ENCODE measurements around the gene TMA7. TPM values are rescaled to one million over a fixed set of nuclear protein-coding genes. Genes with fewer than 3 reads are reported as not detected.
"Not testable (repeated sequence)": the region's sequence is repeated elsewhere in the genome, so short reads cannot be mapped to it uniquely, and the experiment has no call there.

The TMA7 gene
- total RNA-seq, 1 donor = 25.0 TPM

DNA sequence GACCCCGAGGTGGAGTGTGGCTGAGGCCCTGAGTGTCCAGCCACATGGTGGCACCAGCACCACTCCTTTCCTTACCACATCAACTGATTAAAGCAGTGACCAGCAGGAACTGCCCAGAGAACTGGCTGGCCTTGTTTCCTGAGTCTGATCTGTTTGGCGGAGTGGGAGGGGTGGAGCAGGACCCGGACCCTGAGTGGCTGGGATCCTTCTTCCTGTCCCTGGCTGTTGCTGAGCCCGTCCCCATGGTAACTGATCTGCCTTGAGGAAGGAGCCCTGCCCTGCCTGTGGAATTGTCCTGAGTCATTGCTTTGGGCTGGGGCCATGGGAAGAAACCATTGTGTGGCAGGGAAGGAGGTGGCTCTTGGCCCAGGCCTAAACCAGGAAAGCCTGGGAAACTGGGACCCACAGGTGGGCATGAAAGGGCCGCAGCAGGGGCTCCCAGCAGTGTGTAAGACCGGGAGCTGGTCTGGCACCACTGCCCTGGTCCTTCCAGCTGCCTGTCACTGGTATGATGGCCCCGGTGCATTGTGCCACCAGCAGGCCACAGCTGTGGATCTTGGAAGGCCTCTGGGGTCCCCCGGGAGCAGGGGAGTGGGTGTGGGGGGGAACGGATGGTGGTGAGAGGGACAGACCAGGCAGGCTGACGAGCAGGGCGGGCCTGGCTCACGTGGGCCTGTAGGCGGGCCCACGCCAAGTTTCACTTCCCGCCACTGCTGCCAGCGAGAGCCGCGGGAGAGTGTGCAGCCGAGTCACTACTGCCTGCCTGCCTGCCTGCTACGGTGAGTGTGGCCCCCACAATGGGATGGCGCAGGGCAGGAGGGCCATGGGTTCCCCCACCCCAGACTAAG lies 25.7 kb downstream of the TMA7 start:
- DNase-seq (ENCODE audit: low read depth in 2 of 3, low spot score in 2 of 3) = peak; percentile 44 to 93 (median 90)

DNA sequence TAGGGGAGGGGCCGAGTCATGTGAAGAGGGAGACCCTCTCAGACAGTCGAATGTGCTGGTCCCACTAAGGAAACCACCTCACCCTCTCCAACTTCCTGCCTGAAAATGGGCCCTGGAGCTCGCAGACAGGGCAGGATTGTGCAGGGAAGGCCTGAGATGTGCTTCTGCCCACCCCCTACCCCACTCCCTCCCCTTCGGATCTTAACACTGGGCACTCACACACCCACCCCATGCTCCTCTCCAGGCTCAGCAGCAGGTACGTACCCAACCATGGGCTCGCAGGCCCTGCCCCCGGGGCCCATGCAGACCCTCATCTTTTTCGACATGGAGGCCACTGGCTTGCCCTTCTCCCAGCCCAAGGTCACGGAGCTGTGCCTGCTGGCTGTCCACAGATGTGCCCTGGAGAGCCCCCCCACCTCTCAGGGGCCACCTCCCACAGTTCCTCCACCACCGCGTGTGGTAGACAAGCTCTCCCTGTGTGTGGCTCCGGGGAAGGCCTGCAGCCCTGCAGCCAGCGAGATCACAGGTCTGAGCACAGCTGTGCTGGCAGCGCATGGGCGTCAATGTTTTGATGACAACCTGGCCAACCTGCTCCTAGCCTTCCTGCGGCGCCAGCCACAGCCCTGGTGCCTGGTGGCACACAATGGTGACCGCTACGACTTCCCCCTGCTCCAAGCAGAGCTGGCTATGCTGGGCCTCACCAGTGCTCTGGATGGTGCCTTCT lies 26.5 kb downstream of the TMA7 start:
- peak in 1 of 3 donors; percentile 14 for DNase-seq (ENCODE audit: low read depth in 2 of 3, low spot score in 2 of 3)

DNA sequence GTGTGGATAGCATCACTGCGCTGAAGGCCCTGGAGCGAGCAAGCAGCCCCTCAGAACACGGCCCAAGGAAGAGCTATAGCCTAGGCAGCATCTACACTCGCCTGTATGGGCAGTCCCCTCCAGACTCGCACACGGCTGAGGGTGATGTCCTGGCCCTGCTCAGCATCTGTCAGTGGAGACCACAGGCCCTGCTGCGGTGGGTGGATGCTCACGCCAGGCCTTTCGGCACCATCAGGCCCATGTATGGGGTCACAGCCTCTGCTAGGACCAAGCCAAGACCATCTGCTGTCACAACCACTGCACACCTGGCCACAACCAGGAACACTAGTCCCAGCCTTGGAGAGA lies 27.0 kb downstream of the TMA7 start:
- DNase-seq (ENCODE audit: low read depth in 2 of 3, low spot score in 2 of 3) = no peak

DNA sequence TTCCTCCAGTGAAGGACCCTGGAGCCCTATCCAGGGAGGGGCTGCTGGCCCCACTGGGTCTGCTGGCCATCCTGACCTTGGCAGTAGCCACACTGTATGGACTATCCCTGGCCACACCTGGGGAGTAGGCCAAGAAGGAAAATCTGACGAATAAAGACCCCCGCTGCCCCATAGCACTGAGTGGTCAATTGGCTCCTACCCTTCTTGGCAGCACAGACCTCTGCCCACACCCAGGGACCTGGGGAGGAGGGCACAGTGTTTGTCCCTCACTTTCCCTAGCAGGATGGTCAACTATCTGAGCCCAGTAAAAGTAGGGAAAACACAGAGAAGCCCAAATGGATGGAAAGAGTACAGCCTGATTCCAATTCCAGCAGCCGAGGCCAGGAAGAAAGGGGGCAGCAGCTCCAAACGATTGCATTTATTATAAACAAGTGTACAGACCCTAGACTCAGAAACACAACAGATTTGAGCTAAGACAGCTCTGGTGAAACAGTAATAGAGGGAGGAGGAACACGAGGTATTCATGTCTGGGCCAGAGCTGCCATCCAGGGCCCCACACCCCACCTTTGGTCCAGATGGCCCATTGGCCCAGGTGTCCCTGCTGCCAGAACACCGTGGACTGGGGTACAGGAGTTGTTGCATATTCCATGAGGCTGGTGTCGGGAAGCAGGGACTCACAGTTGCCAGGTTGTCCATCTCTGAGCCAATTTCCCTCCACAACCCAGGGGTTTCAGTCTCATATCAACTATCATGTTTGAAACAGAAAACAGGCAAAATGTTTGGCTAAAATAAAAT lies 27.6 kb downstream of the TMA7 start:
- DNase-seq (ENCODE audit: low read depth in 2 of 3, low spot score in 2 of 3) = no peak

DNA sequence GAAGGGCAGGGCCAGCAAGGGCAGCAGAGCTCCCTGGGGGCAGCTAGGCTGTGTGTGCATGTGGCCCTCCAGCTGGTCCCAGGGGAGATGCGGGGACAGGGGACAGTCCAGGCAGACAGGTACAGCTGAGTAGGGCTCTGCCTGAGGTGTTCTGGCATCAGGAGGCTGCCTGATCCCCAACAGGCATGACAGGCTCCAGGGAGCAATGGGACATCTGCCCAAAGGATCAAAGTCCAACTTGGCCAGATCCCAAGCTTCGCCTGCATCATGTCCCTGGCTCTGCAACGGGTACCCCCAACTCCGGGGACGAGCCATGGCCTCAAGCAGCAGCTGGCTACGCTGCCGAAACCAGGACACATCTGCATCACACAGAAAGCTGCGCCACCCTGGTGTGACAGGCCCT lies 28.3 kb downstream of the TMA7 start:
- DNase-seq (ENCODE audit: low read depth in 2 of 3, low spot score in 2 of 3) = no peak

DNA sequence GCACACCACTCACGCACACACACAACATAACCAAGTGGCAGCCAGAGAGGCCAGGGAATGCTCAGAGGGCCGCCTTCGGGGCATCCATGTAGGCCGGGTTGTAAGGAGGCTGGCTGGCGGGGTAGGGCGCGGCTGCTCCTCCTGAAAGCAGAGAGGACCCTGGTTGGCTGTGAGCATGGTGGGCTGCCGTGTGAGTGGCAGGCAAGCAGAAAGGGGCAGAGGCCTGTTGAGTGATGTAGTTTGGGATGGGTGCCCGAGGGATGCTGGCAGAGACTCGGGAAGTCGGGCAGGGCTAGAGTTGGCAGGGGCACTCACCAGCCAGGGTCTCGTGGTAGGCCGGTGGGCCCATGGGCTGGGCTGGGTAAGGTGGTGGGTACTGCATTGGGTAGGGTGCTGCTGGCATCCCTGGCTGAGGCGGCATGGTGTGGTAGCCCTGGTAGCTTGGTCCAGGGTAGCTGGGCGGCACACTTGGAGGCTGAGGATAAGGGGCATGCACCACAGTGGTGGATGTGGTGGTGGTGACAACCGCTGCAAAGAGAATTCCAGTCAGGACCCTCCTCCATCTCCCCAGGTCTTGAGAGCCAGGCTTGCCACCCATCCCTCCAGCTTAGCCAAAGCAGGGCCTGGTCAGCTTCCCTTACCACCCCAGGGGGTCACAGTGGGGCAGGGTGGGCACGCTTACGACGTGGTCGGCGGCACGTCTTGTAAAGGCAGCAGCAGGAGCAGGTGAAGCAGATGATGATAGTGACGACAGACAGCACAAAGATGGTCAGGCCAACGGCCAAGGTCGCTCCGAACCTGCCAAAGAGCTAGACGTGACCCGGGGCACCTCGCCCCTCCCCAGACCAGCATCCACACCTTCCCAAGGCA lies 29.2 kb downstream of the TMA7 start:
- DNase-seq (ENCODE audit: low read depth in 2 of 3, low spot score in 2 of 3) = no peak

DNA sequence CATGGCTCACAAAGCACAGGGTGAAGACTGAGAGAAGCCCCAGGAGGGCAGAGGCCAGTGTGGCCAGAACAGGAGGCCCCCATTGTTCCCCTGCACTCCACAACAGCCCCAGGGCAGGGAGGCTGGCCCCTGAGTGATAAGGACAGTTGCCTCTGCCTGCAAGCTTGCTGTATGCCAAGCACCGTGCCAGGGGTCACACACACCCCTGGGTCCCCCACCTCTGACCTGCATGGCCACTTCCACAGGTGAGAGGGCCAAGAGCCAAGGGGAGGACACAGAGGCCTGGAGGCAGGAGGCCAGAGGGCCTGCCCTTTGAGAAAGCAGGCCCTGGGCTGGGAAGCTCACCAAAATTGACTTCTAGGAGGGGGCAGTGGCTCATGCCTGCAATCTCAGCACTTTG lies 30.2 kb downstream of the TMA7 start:
- DNase-seq (ENCODE audit: low read depth in 2 of 3, low spot score in 2 of 3) = no peak

DNA sequence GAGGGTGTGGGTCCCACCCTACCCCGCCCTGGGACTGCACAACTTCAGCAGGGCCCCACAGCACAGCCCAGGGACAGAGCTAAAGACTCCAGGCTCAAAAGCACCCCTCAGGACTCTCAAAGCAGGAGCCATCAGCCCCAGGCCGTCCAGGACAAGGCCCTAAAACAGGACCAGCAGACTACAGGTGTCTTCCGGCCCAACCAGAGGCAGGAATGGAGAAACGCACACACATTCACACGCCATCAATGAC lies 32.5 kb downstream of the TMA7 start:
- DNase-seq (ENCODE audit: low read depth in 2 of 3, low spot score in 2 of 3) = no peak

DNA sequence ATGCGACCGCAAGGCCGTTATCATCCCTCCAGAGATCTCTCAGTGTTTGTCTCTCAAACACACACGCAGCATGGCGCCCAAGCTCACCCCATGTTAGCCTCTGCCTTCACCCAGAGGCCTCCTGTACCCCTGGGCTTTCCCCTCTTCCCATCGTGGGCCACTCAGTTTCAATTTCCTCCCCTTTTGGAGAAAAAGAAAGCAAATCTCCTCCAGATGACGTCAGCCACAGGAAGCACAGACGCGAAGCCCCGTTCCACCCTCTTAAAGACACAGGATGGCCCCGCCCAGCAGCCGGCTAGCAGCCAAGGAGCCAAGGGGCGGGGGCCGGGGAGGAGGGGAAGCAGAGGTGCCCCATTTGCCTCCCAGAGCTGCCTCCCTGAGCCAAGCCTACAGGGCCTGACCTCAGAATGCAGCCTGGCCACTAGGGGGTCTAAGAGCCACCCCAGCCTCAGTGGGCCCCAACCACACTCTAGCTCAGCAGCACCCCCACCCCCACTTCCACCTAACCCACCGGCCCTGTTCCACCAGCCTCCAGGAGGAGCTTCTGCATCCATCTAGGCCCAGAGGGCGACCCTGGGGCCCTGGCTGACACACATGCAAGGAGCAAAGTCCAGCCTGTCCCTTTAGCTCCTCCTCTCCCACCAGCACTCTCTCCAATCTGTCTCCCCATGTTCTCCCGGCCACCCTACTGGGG lies 33.0 kb downstream of the TMA7 start:
- peak; percentile 85 to 99 (median 97) for DNase-seq (ENCODE audit: low read depth in 2 of 3, low spot score in 2 of 3)

DNA sequence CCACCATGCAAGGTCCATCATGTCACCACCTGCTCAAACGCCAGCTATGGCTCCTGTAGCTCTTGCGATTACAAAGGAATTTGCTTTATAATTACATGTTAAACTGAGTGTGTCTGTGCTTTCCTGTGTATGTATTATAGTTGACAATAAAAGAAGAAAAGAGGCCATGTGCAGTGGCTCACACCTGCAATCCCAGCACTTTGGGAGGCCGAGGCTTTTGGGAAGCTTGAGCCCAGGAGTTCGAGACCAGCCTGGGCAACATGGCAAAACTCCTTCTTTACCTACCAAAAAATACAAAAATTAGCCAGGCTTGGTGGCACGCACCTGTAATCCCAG lies 33.5 kb downstream of the TMA7 start:
- DNase-seq (ENCODE audit: low read depth in 2 of 3, low spot score in 2 of 3) = no peak

DNA sequence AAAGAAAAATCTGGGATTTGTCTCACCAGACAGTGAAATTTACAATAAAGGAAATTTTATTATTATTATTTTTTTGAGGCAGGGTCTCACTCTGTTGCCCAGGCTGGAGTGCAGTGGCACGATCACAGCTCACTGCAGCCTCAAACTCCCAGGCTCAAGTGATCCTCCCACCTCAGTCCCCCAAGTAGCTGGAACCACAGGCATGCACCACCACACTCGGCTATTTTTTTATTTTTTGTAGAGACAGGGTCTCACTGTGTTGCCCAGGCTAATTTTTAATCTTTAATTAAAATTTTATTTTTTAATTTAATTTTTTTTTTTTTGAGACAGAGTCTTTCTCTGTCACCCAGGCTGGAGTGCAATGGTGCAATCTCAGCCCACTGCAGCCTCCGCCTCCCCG lies 34.0 kb downstream of the TMA7 start:
- DNase-seq (ENCODE audit: low read depth in 2 of 3, low spot score in 2 of 3) = not testable (repeated sequence)

DNA sequence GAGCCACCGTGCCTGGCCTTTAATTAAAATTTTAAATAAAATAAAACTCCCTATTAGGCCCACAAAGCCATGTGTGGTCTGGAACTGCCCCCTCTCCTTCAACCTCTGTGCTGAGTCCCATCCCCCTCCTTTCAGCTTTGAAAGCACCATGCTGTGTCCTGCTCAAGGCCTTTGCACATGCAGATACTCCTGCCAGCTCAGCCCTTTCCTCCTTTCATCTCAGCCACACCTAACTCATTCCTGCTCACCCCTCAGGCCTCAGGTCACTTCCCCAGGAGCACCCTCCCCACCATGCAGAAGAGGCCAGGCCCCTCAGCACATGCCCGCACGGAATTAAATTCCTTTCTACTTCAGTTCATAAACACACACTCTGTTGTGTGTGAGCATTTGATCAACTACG lies 34.6 kb downstream of the TMA7 start:
- DNase-seq (ENCODE audit: low read depth in 2 of 3, low spot score in 2 of 3) = no peak

DNA sequence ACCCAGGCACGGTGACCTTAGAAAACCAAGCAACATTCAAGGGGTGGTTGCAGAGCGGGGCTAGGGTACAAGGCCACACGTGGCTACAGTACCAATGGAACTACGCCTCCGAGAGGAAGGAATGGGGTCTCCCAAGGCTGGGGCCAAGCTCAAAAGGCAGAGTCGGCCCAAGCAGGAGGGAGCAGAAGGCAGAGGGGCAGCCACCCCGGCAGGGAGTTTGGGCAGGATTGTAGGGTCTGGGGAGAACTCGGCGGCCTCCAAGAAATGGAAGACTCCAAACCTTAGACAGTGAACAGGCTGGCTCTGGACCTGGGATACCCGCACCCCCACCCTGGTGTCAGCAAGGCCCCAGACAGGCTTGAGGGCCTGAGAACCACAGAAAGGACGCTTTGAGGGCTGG lies 35.1 kb downstream of the TMA7 start:
- no peak for DNase-seq (ENCODE audit: low read depth in 2 of 3, low spot score in 2 of 3)

DNA sequence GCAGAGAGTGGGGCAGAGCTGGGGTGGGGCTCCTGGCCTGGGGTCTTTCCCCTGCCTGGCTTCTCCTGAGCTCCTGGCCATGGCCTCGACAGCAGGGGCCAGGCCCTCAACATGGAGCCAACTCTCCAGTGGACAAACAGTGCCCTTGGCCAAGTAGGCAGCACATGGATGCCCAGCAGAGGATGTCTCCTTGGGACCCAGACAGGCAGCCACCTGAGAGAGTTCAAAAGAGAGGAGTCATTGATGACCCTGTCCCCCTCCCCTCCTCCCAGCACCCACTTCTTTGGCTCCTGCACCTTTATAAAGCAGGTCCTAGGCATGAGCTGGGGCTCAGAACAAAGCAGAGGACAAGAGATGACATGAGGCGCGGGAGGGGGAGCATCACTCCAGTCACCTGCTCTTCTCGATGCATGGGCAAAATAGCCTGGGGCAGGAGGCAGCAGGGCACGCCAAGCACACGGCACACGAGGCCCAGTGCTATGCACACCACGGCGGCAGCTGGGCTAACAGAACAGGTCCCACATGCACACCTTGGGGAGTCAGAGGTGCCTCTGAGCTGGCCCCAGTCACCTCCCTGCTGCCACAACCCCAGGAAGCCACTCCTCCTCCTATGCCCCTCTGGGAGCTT lies 36.5 kb downstream of the TMA7 start:
- DNase-seq (ENCODE audit: low read depth in 2 of 3, low spot score in 2 of 3) = no peak

DNA sequence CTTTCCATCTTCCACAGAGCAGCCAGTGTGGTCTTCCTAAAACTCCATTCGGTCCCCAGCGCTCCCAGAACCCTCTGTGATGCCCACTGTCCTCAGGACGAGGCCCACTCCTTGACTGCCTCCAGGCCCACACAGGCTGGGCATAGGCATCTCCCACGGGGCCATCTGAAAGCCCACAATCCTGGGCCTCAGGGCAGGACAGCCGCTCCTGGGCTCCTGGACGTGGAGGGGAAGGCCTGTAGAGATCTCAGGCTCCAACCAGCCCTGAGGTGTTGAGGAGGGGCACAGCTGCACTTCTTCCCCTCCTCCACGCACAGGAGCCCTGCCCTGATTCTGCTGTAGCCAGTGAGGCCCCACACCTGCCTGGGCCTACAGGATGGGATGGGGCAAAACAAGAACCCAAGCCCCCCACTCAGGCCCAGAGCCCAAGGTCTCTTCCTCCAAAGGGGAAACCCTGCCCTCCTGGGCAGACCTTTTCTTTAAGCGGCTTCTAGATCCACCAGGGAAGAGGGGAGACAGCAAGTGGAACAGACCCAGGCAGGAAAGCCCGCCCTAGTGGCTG lies 38.0 kb downstream of the TMA7 start:
- no peak for DNase-seq (ENCODE audit: low read depth in 2 of 3, low spot score in 2 of 3)

DNA sequence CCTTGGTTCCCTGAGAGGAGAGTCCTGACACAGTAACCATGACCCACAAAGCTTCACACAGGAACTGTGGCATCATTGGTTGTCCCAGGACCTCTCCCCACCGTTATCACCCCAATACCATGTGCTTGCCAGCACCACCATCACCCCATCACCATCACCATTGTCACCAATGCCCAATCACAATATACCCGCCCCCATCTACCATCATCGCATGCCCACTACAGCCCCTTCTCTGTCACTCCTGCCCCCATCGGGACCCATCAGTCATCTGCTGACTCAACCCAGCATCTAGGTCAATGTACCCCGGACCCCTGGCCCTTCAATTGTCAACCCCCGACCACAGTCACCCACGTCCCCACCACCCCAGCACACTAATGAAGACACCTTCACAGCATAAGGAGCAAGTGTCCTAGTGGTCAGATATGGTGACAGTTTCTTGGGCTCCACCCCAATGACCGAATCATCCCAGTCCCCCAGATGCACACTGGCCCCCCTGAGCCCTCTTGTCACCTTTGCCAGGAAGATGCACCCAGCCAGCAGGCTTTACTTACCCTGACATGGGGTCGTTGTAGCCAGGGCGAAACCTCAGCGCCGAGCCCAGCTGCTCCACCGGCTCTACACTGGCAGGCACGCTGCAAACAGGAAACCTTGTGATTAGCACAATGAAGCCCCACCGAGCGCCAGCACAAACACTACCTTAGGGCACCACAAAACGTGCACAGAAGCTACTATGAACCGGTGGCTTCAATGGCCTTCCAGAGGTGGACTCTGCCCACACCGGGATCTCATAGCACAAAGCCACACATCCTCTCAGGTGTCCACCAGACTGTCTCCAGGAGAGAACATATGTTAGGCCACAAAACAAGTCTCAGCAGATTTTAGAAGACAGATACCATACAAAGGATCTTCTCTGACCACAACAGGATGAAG lies 38.8 kb downstream of the TMA7 start:
- DNase-seq (ENCODE audit: low read depth in 2 of 3, low spot score in 2 of 3) = peak; percentile 46 to 60 (median 48)

DNA sequence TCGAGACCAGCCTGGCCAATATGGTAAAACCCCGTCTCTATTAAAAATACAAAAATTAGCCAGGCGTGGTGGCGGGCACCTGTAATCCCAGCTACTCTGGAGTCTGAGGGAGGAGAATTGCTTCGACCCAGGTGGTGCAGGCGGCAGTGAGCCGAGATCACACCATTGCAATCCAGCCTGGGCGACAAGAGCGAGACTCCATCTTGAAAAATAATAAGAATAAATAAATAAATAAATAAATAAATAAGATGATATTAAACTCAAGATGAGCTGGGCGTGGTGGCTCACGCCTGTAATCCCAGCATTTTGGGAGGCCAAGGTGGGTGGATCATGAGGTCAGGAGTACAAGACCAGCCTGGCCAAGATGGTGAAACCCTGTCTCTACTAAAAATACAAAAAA lies 40.8 kb downstream of the TMA7 start:
- not testable (repeated sequence) for DNase-seq (ENCODE audit: low read depth in 2 of 3, low spot score in 2 of 3)

DNA sequence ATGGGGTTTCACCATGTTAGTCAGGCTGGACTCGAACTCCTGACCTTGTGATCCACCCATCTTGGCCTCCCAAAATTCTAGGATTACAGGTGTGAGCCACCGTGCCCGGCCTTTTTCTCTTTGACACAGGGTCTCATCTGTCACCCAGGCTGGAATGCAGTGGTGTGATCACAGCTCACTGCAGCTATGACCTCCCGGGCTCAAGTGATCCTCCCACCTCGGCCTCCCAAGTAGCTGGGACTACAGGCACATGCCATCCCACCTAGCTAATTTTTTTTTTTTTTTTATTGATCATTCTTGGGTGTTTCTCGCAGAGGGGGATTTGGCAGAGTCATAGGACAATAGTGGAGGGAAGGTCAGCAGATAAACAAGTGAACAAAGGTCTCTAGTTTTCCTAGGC lies 42.8 kb downstream of the TMA7 start:
- DNase-seq (ENCODE audit: low read depth in 2 of 3, low spot score in 2 of 3) = not testable (repeated sequence)
